ENCODE results near the gene ZBTB4. TPM values are rescaled to one million over a fixed set of nuclear protein-coding genes. Genes with fewer than 3 reads are reported as not detected.

Gene ZBTB4
- total RNA-seq, 1 experiment from 2014 or later = 17.1 TPM

DNA sequence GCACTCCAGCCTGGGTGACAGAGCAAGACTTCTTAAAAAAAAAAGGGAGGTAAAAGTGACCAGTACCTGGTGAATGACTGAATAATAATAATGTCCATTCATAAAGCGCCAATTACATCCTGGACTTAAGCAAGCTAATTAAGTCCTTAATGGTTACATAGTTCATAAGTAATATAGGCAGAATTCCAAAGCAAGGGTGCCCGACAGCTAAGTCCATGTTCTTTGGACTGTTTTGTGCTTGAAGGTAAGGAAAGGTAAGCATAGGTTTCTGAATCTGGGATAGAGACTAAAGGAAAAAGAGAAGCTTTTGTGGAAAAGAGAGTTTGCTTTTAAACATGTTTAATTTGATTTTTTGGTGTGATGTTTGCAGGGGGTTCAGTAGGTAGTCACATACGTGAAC is 14.5 kb upstream of the ZBTB4 start:
- ATAC-seq (no peak), DNase-seq (ENCODE audit: low read depth, low spot score) (no peak)
- Histone ChIP-seq H4K20me1 (ENCODE audit: insufficient read depth) (peaks cover 37% of the 10 kb centered on the region; the same call in 1 of the 2 replicates), H3K9me3 (ENCODE audit: control insufficient read depth in 1 of 2, insufficient read depth in 1 of 2, low read depth in 1 of 2, low read length in 2 of 2) (no peaks in the 10 kb centered on the region), H3K27ac (ENCODE audit: low read depth, low read length) (no peak overlapping the region), H3K36me3 (ENCODE audit: control insufficient read depth in 1 of 2, insufficient read depth in 2 of 2, low read length in 2 of 2) (peaks cover 37 to 63% of the 10 kb centered on the region in 2 experiments), H3K4me1 (ENCODE audit: control insufficient read depth in 1 of 2, insufficient read depth in 2 of 2, low read length in 2 of 2) (no peaks in the 10 kb centered on the region), H3K4me3 (replicated peaks in 1 of 2; ENCODE audit: low read depth in 1 of 2, low read length in 2 of 2) (no peak overlapping the region), H3K4me2 (ENCODE audit: low read length) (no peak overlapping the region), H2AFZ (ENCODE audit: low read depth, low read length, poor library complexity, severe bottlenecking) (no peak overlapping the region), H3K9me2 (ENCODE audit: insufficient read depth) (no peaks in the 10 kb centered on the region), H3K9ac (ENCODE audit: low read length) (no peak overlapping the region), H3K79me2 (ENCODE audit: insufficient read depth, low read length) (peaks cover 97% of the 10 kb centered on the region), H3K27me3 (ENCODE audit: insufficient read depth, low read length) (no peaks in the 10 kb centered on the region)
- ChIA-PET CTCF (no interaction called here), RAD21 (ENCODE audit: low non-redundant PET in 1 of 2, low total read pairs in 2 of 2, uncharacterized antibody in 2 of 2, unreplicated experiment in 2 of 2) (no interaction called here), POLR2A (no interaction called here)
- intact Hi-C loops (cut with micrococcal nuclease) = no loop called here
- TF ChIP-seq RAD21 (IDR thresholded peaks at IDR 0.05; ENCODE audit: low read depth) = no peak
- no TSS peak for BruUV-seq (replicated peaks)

DNA sequence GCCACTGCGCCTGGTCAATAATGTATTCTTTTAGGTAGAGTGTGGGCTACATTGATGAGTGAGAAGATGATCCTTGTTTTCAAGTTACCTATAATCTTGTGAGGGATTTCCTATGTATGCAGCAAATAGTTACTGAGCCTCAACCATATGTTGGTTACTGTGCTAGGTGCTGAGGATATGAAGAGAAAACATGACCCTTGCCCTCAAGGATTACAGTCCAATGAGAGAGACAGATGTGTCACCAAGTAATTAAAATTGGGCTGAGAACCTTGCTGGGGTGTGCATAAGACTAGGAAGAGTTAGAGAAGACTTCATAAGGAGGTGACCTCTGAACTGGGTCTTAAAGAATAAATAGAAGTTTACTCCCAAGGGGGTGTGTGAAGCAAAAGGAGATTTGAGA is 12.2 kb upstream of the ZBTB4 start:
- no peaks in the 10 kb centered on the region for H3K9me2 ChIP-seq (ENCODE audit: insufficient read depth)
- H3K4me1 ChIP-seq (ENCODE audit: control insufficient read depth in 1 of 2, insufficient read depth in 2 of 2, low read length in 2 of 2) = peaks cover 0 to 6% of the 10 kb centered on the region in 2 experiments; a peak in 1 of 4 replicates
- H3K36me3 ChIP-seq (ENCODE audit: control insufficient read depth in 1 of 2, insufficient read depth in 2 of 2, low read length in 2 of 2) = peaks cover 22 to 50% of the 10 kb centered on the region in 2 experiments
- H3K9ac ChIP-seq (ENCODE audit: low read length) = no peak overlapping the region
- POLR2A ChIA-PET = interaction anchor here (1.1 kb wide), 1 partner anchor 69 kb away, joined by 3 read pairs; no protein-coding TSS in a partner anchor
- intact Hi-C loops (cut with micrococcal nuclease) = no loop called here
- DNase-seq (ENCODE audit: low read depth, low spot score) = no peak
- ATAC-seq = no peak
- H3K9me3 ChIP-seq (ENCODE audit: control insufficient read depth in 1 of 2, insufficient read depth in 1 of 2, low read depth in 1 of 2, low read length in 2 of 2) = no peaks in the 10 kb centered on the region
- peaks cover 50% of the 10 kb centered on the region; the same call in 1 of the 2 replicates for H4K20me1 ChIP-seq (ENCODE audit: insufficient read depth)
- H3K27ac ChIP-seq (ENCODE audit: low read depth, low read length) = no peak overlapping the region
- no peak overlapping the region for H2AFZ ChIP-seq (ENCODE audit: low read depth, low read length, poor library complexity, severe bottlenecking)
- H3K4me2 ChIP-seq (ENCODE audit: low read length) = no peak overlapping the region
- no TSS peak for BruUV-seq (replicated peaks)
- no peak for TF ChIP-seq ZFX (IDR thresholded peaks at IDR 0.05)
- no peak for TF ChIP-seq YY1 (IDR thresholded peaks at IDR 0.05; ENCODE audit: extremely low read depth, insufficient replicate concordance, low read depth, low read length)
- RAD21 ChIA-PET (ENCODE audit: low non-redundant PET in 1 of 2, low total read pairs in 2 of 2, uncharacterized antibody in 2 of 2, unreplicated experiment in 2 of 2) = no interaction called here
- CTCF ChIA-PET = no interaction called here
- peaks cover 100% of the 10 kb centered on the region for H3K79me2 ChIP-seq (ENCODE audit: insufficient read depth, low read length)
- no peak overlapping the region for H3K4me3 ChIP-seq (replicated peaks in 1 of 2; ENCODE audit: low read depth in 1 of 2, low read length in 2 of 2)
- no peaks in the 10 kb centered on the region for H3K27me3 ChIP-seq (ENCODE audit: insufficient read depth, low read length)

Data from HCT116 (cell line).